T-cell (primary cell): ENCODE data around the gene PISD. TPM values are rescaled to one million over a fixed set of nuclear protein-coding genes. Genes with fewer than 3 reads are reported as not detected.
"Not testable (repeated sequence)": the region's sequence is repeated elsewhere in the genome, so short reads cannot be mapped to it uniquely, and the experiment has no call there.

Experiments used
- ATAC-seq, 4 experiments: fragments of 200-7000 bp in 3 of 4; fragments of 150-1000 bp in 1 of 4; cut with Tn5 transposase; replicated peaks in 1 of 4; 1 replicate in 3 of 4; 2 replicates in 1 of 4; pipeline ENCODE4 v1.10.0; 2021; ENCODE audit warnings: moderate library complexity in 3 of 4, mild to moderate bottlenecking in 2 of 4, moderate number of reproducible peaks in 1 of 4
- CTCF ChIA-PET, 2 donors: fragments of 300-600 bp; sonication (Branson Sonifier 250); formaldehyde crosslinking; loops; one replicate each; lab custom pipeline; 2022; ENCODE audit warnings: antibody characterized with exemption in 2 of 2; lab: Charles Lee
- POLR2A ChIA-PET, 2 donors: fragments of 300-600 bp; sonication (Branson Sonifier 250); formaldehyde crosslinking; loops; one replicate each; lab custom pipeline; 2022; ENCODE audit warnings: antibody characterized with exemption in 2 of 2; lab: Charles Lee
- DNase-seq, 35 experiments: peaks; one replicate each; pipeline versions ENCODE4 v3.0.0 to v3.0.0-alpha.2; 2013 to 2023
- H3K27ac ChIP-seq: one replicate; pipeline ENCODE4 v1.5.1; 2013; ENCODE audit warnings: low read length
- H3K27me3 ChIP-seq, 2 experiments: replicated peaks in 1 of 2; 1 replicate in 1 of 2; 2 replicates in 1 of 2; pipeline versions ENCODE4 v1.6.1 to v1.7.0; 2013; ENCODE audit warnings: low read length in 1 of 2, mixed read lengths in 1 of 2; ENCODE audit not compliant: control insufficient read depth in 2 of 2, insufficient read depth in 2 of 2; ENCODE audit errors: extremely low read depth in 1 of 2
- H3K36me3 ChIP-seq, 2 donors: 1 replicate in 1 of 2; 2 replicates in 1 of 2; pipeline versions ENCODE4 v1.6.1 to v1.7.0; 2013; ENCODE audit warnings: low read length in 1 of 2; ENCODE audit not compliant: control insufficient read depth in 2 of 2, insufficient read depth in 1 of 2; ENCODE audit errors: extremely low read depth in 1 of 2
- H3K4me1 ChIP-seq, 2 experiments: 1 replicate in 1 of 2; 2 replicates in 1 of 2; pipeline versions ENCODE4 v1.6.1 to v1.7.0; 2013; ENCODE audit warnings: low read length in 2 of 2, mixed read lengths in 1 of 2; ENCODE audit not compliant: insufficient read depth in 2 of 2, control insufficient read depth in 1 of 2; ENCODE audit errors: extremely low read depth in 1 of 2
- H3K4me3 ChIP-seq, 2 donors: 1 replicate in 1 of 2; 2 replicates in 1 of 2; pipeline versions ENCODE4 v1.5.1 to v1.7.0; 2013; ENCODE audit warnings: mild to moderate bottlenecking in 2 of 2, low read length in 1 of 2, moderate library complexity in 1 of 2; ENCODE audit not compliant: control insufficient read depth in 1 of 2; ENCODE audit errors: extremely low read depth in 1 of 2
- H3K9me3 ChIP-seq: 2 replicates; pipeline ENCODE4 v1.7.0; 2013
- H3K27ac Mint-ChIP-seq, 2 donors: one replicate each; pipeline ENCODE4 v1.8.0; 2020 to 2021; ENCODE audit warnings: mild to moderate bottlenecking in 2 of 2, mixed read lengths in 2 of 2
- H3K27me3 Mint-ChIP-seq, 2 donors: one replicate each; pipeline ENCODE4 v1.8.0; 2021 to 2022; ENCODE audit warnings: mixed read lengths in 2 of 2
- H3K36me3 Mint-ChIP-seq: one replicate; pipeline ENCODE4 v1.8.0; 2021; ENCODE audit warnings: mixed read lengths
- H3K4me1 Mint-ChIP-seq, 3 donors: one replicate each; pipeline ENCODE4 v1.8.0; 2020 to 2022; ENCODE audit warnings: mixed read lengths in 3 of 3, mild to moderate bottlenecking in 1 of 3
- H3K4me3 Mint-ChIP-seq, 3 donors: one replicate each; pipeline ENCODE4 v1.8.0; 2020 to 2022; ENCODE audit warnings: mild to moderate bottlenecking in 3 of 3, mixed read lengths in 3 of 3, moderate library complexity in 3 of 3
- H3K9me3 Mint-ChIP-seq, 3 donors: one replicate each; pipeline ENCODE4 v1.8.0; 2020 to 2022; ENCODE audit warnings: mixed read lengths in 3 of 3
- WGBS: methylation state at CpG from one replicate; pipeline ENCODE4 v1.1.5; 2013; ENCODE audit warnings: missing lambda C conversion rate; ENCODE audit not compliant: insufficient coverage; 5-methylcytosine and 5-hydroxymethylcytosine counted together
- total RNA-seq, 35 experiments: library from RNA in 6 of 35; stranded (reverse) in 6 of 35; fragments of 120-200 nt in 1 of 35; gene quantifications; one replicate each; pipeline versions ENCODE4 v1.2.1 to v1.2.4 and lab custom pipeline; 2013 to 2026

PISD gene
- total RNA-seq, 5 donors from 2014 or later (not counting 1 experiment from before 2014, with no cell fraction given) = 35.0 to 44.2 (median 39.3) TPM

DNA sequence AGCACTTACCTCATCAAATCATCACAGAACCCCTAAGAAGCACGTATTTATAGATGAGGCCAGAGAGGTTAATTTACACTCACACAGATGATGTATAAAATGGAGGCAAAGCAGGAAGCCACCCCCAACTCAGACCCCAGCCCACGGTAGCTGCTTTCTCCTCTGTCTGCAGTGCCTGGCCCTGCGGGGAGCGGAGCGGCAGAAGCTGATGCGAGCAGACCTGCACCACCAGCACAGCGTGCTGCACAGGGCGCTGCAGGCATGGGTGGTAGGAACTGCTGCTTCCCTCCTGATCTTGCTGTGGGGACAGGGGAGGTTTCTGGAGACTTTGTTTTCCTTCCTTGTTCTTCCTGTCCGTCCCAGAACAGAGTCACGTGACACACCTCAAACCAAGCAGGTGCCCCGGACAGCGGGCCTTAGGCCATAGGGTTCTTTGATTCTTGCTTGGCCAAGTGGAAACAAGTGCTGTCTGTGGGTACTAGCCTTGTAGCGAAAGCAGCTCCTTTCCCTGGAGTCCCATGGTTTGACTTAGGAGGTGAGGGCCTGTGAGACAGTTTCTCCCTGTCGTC lies 57.8 kb downstream of the PISD start:
- Mint-ChIP-seq H3K27me3 (no peaks in the 10 kb centered on the region), H3K9me3 (no peaks in the 10 kb centered on the region), H3K36me3 (peaks cover 35% of the 10 kb centered on the region), H3K27ac (peak overlapping the region in 1 of 2 donors; percentile 49), H3K4me3 (no peak overlapping the region), H3K4me1 (peaks cover 0 to 7% (median 0%) of the 10 kb centered on the region in 3 donors)
- Histone ChIP-seq H3K36me3 (peaks cover 29 to 77% of the 10 kb centered on the region in 2 donors), H3K27me3 (no peaks in the 10 kb centered on the region), H3K4me1 (no peaks in the 10 kb centered on the region), H3K27ac (no peak overlapping the region), H3K9me3 (no peaks in the 10 kb centered on the region), H3K4me3 (no peak overlapping the region)
- CTCF ChIA-PET = interaction anchor here (0.5 to 0.6 kb wide), 3 partner anchors 62 to 192 kb away, joined by 3 to 4 read pairs (median 3); no protein-coding TSS in a partner anchor
- DNase-seq = no peak
- 97% methylated on average over 5 of the region's 14 CpGs for WGBS
- no peak for ATAC-seq
- POLR2A ChIA-PET = no interaction called here

DNA sequence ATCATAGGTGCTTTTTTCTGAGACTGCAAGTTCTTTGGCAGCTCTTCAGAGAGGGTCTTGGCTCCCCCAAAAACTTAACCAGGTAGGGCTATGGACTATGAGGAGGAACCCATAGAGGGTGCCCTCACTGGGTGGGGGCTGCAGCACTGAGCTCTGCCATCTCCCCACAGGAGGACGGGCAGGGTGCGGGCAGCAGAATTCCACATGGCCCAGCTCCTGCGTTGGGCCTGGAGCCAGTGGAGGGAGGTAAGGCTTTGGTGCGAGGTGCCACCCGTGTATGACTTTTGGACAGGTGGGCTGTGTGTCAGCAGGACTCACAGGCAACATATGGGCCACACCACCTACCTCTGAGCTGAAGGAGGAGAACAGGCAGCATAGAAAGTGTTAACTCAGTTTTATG lies 58.4 kb downstream of the PISD start:
- Histone ChIP-seq H3K9me3 (no peaks in the 10 kb centered on the region), H3K36me3 (peaks cover 29 to 74% of the 10 kb centered on the region in 2 donors), H3K4me3 (no peak overlapping the region), H3K27me3 (no peaks in the 10 kb centered on the region), H3K4me1 (no peaks in the 10 kb centered on the region), H3K27ac (no peak overlapping the region)
- H3K4me1 Mint-ChIP-seq = peaks cover 0 to 7% (median 0%) of the 10 kb centered on the region in 3 donors
- DNase-seq (no peak), ATAC-seq (no peak)
- no peaks in the 10 kb centered on the region for H3K27me3 Mint-ChIP-seq
- H3K4me3 Mint-ChIP-seq = no peak overlapping the region
- H3K27ac Mint-ChIP-seq = no peak overlapping the region
- ChIA-PET CTCF (no interaction called here), POLR2A (no interaction called here)
- 100% methylated on average over 2 of the region's 5 CpGs for WGBS
- no peaks in the 10 kb centered on the region for H3K9me3 Mint-ChIP-seq
- peaks cover 33% of the 10 kb centered on the region for H3K36me3 Mint-ChIP-seq

DNA sequence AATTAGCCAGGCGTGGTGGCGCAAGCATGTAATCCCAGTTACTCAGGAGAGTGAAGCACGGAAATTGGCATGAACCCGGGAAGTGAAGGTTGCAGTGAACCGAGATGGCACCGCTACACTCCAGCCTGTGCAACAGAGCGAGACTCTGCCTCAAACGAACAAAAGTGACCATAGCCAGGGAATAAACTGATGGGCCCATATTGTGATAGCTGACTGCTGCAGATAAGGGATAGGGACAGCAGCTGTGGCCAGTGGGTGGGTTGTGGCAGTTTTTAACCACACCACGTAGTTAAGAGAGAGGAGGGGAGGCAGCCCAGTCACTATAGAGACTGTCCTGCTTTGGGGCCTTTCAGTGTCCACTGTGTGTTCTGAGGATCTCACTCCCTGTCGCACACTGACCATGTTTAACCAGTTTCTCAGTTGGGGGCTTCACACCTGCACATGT lies 58.9 kb downstream of the PISD start:
- Mint-ChIP-seq H3K9me3 (no peaks in the 10 kb centered on the region), H3K27ac (no peak overlapping the region), H3K27me3 (no peaks in the 10 kb centered on the region), H3K4me3 (no peak overlapping the region), H3K36me3 (peaks cover 29% of the 10 kb centered on the region), H3K4me1 (peaks cover 0 to 7% (median 0%) of the 10 kb centered on the region in 3 donors)
- H3K27ac ChIP-seq = no peak overlapping the region
- WGBS = 97% methylated on average over 5 of the region's 10 CpGs
- DNase-seq (no peak), ATAC-seq (no peak)
- ChIA-PET CTCF (no interaction called here), POLR2A (no interaction called here)
- no peaks in the 10 kb centered on the region for H3K9me3 ChIP-seq
- H3K27me3 ChIP-seq = no peaks in the 10 kb centered on the region
- no peaks in the 10 kb centered on the region for H3K4me1 ChIP-seq
- peaks cover 24 to 69% of the 10 kb centered on the region in 2 donors for H3K36me3 ChIP-seq
- H3K4me3 ChIP-seq = no peak overlapping the region

DNA sequence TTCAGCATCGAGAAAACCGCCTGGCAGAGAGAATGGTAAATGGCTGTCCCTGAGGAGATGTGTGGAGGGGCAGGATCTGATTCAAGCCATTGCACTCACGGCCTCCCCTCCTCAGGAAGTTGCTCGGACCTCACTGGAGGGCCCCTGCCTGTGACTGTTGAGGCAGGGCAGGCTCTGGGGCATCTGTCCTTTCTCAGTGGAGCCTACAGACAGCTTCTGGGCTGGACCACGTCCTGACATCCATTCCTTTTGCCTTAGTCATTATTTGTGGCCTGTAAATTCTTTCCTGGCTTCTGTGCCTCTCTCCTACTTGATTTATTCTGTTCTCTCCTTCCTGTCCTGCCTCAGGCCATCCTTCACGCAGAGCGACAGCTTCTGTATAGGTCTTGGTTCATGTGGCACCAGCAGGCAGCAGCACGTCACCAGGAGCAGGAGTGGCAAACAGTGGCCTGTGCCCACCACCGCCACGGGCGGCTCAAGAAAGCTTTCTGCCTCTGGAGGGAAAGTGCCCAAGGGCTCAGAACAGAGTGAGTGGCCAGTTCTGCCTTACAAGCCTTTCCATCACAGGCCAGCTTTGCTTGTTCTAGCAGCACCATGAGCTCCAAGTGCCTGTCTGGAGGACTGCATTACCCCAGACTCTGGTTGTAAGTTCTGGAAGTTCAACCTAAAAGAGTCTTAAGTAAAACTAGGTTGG lies 59.6 kb downstream of the PISD start:
- no peaks in the 10 kb centered on the region for H3K27me3 ChIP-seq
- H3K4me3 ChIP-seq = no peak overlapping the region
- no peaks in the 10 kb centered on the region for H3K9me3 ChIP-seq
- no peak overlapping the region for H3K4me3 Mint-ChIP-seq
- H3K27ac ChIP-seq = no peak overlapping the region
- peaks cover 28% of the 10 kb centered on the region for H3K36me3 Mint-ChIP-seq
- CTCF ChIA-PET = no interaction called here
- peaks cover 24 to 63% of the 10 kb centered on the region in 2 donors for H3K36me3 ChIP-seq
- ATAC-seq (no peak), DNase-seq (no peak)
- POLR2A ChIA-PET = no interaction called here
- peaks cover 0 to 7% (median 0%) of the 10 kb centered on the region in 3 donors for H3K4me1 Mint-ChIP-seq
- no peaks in the 10 kb centered on the region for H3K9me3 Mint-ChIP-seq
- no peaks in the 10 kb centered on the region for H3K27me3 Mint-ChIP-seq
- WGBS = 98% methylated on average over 8 of the region's 11 CpGs
- H3K4me1 ChIP-seq = no peaks in the 10 kb centered on the region
- H3K27ac Mint-ChIP-seq = no peak overlapping the region

DNA sequence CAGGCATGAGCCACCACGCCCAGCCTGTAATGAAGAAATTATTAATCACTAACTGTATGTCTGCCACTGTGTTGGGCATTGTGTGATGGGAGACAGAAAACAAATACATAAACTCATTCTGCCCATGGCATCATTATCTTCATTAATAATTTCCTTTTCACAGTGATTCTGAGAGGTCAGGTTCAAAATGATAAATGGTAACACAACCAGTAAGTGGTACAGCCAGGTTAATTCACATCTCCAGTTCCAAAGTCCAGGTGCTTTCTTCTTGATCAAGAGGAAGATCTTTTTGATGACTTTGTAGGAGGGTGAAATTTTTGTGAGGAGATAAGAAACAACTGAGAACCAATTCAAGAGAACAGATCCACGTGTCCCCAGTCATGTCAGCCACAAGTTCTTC lies 66.7 kb downstream of the PISD start:
- POLR2A ChIA-PET = no interaction called here
- Histone ChIP-seq H3K27ac (no peak overlapping the region), H3K4me3 (no peak overlapping the region), H3K36me3 (peaks cover 4 to 5% of the 10 kb centered on the region in 2 donors), H3K9me3 (no peaks in the 10 kb centered on the region), H3K4me1 (no peaks in the 10 kb centered on the region), H3K27me3 (no peaks in the 10 kb centered on the region)
- no peak overlapping the region for H3K4me3 Mint-ChIP-seq
- CTCF ChIA-PET = no interaction called here
- 80% methylated on average over 1 of the region's 2 CpGs for WGBS
- H3K9me3 Mint-ChIP-seq = no peaks in the 10 kb centered on the region
- no peaks in the 10 kb centered on the region for H3K27me3 Mint-ChIP-seq
- DNase-seq = no peak
- H3K36me3 Mint-ChIP-seq = peaks cover 9% of the 10 kb centered on the region
- peaks cover 0 to 4% (median 0%) of the 10 kb centered on the region in 3 donors for H3K4me1 Mint-ChIP-seq
- no peak for ATAC-seq
- peak overlapping the region in 1 of 2 donors; percentile 62 for H3K27ac Mint-ChIP-seq

DNA sequence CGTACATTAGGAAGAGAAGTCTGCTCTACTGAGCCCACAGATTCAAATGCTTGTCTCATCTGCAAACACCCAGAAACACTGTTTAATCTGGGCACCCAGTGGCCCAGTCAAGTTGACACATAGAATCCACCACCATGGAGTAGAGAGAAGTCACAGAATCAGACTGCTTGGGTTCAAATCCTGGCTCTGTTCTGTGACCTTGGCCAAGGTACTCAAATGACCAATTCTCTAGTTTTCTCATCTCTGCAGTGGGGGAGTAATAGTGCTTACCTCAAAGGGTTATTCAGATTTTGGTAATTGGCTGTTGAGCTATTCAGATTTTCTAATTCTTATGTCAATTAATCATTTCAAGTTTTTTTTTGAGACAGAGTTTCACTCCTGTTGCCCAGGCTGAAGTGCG lies 71.9 kb downstream of the PISD start:
- H3K27ac Mint-ChIP-seq, H3K27ac ChIP-seq, CTCF ChIA-PET, DNase-seq, H3K9me3 Mint-ChIP-seq, H3K4me3 Mint-ChIP-seq, H3K27me3 ChIP-seq, H3K4me3 ChIP-seq, ATAC-seq, H3K27me3 Mint-ChIP-seq, POLR2A ChIA-PET, H3K9me3 ChIP-seq: not testable (repeated sequence)
- Mint-ChIP-seq H3K4me1 (peaks cover 12 to 20% (median 13%) of the 10 kb centered on the region in 3 donors), H3K36me3 (peaks cover 25% of the 10 kb centered on the region)
- peaks cover 7 to 39% of the 10 kb centered on the region in 2 donors for H3K36me3 ChIP-seq
- H3K4me1 ChIP-seq = peaks cover 0 to 10% of the 10 kb centered on the region in 2 experiments
- no CpG with 5 or more reads among the region's 2 CpGs for WGBS
